ENCODE results near the gene HNMT. TPM values are rescaled to one million over a fixed set of nuclear protein-coding genes. Genes with fewer than 3 reads are reported as not detected.

Gene HNMT
- total and polyA plus RNA-seq, 2 of the 13 experiments (the other 11 are each of a cell fraction or from before 2014, with no cell fraction given), result 279 to 309 TPM

- no peak for TF ChIP-seq REL (CRISPR knock-in tag; conservative IDR thresholded peaks at IDR 0.05)
- no peak for TF ChIP-seq FOXP1 (IDR thresholded peaks at IDR 0.05)
- no peak for TF ChIP-seq FOXP1 (CRISPR knock-in tag; IDR thresholded peaks at IDR 0.05)
- TF ChIP-seq TBX3 (IDR thresholded peaks at IDR 0.05; ENCODE audit: borderline replicate concordance), result no peak
- no peak for TF ChIP-seq TOPORS (CRISPR knock-in tag; IDR thresholded peaks at IDR 0.05)
- TF ChIP-seq ZNF230 (CRISPR knock-in tag; IDR thresholded peaks at IDR 0.05), result no peak
- no peak for TF ChIP-seq KLF11 (CRISPR knock-in tag; IDR thresholded peaks at IDR 0.05)
- TF ChIP-seq FLYWCH1 (CRISPR knock-in tag; IDR thresholded peaks at IDR 0.05), result no peak
- no peak for TF ChIP-seq AHR (CRISPR knock-in tag; IDR thresholded peaks at IDR 0.05)
- no peak for TF ChIP-seq HNRNPLL (IDR thresholded peaks at IDR 0.05; ENCODE audit: low read depth, low read length, poor library complexity, severe bottlenecking)
- peak; percentile 92 for TF ChIP-seq CEBPB (IDR thresholded peaks at IDR 0.05; ENCODE audit: borderline replicate concordance, low read depth, low read length)
- TF ChIP-seq, protein P1, sequence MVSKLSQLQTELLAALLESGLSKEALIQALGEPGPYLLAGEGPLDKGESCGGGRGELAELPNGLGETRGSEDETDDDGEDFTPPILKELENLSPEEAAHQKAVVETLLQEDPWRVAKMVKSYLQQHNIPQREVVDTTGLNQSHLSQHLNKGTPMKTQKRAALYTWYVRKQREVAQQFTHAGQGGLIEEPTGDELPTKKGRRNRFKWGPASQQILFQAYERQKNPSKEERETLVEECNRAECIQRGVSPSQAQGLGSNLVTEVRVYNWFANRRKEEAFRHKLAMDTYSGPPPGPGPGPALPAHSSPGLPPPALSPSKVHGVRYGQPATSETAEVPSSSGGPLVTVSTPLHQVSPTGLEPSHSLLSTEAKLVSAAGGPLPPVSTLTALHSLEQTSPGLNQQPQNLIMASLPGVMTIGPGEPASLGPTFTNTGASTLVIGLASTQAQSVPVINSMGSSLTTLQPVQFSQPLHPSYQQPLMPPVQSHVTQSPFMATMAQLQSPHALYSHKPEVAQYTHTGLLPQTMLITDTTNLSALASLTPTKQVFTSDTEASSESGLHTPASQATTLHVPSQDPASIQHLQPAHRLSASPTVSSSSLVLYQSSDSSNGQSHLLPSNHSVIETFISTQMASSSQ (IDR thresholded peaks at IDR 0.05; ENCODE audit: low read depth), result no peak
- TF ChIP-seq, protein P1 (CRISPR knock-in tag; IDR thresholded peaks at IDR 0.05; ENCODE audit: borderline replicate concordance), result no peak
- no peak for TF ChIP-seq ZNF703 (CRISPR knock-in tag; IDR thresholded peaks at IDR 0.05; ENCODE audit: borderline replicate concordance)
Measured at GRCh38 chr2:137957033-137957432, 7.2 kb upstream of the HNMT start (continued).

All from HepG2 (cell line).